ENCODE results near the gene SGTA.

The SGTA gene

GRCh38 chr19:2732157-2732725 is 50.8 kb downstream of the SGTA start:
- Histone ChIP-seq H3K27ac (ENCODE audit: low read depth, low read length) (no peak overlapping the region), H3K9me3 (ENCODE audit: insufficient read depth, low read length) (no peaks in the 10 kb centered on the region), H3K9me2 (replicated peaks; ENCODE audit: insufficient read depth, low read length) (no peaks in the 10 kb centered on the region), H2AFZ (ENCODE audit: low read depth, low read length, severe bottlenecking) (no peak overlapping the region), H3K27me3 (ENCODE audit: low read length) (no peaks in the 10 kb centered on the region), H3F3A (ENCODE audit: insufficient read depth) (no peaks in the 10 kb centered on the region), H3K36me3 (ENCODE audit: low read length) (0 out of 2 replicates have a peak, but pooled peaks cover 3% of the 10 kb centered on the region), H3K9ac (ENCODE audit: low read length) (no peak overlapping the region), H4K20me1 (ENCODE audit: low read depth, low read length) (no peaks in the 10 kb centered on the region), H3K79me2 (ENCODE audit: insufficient read depth, low read length) (no peaks in the 10 kb centered on the region), H3K4me3 (ENCODE audit: insufficient read depth, low read length, poor library complexity, severe bottlenecking) (no peak overlapping the region), H3K4me2 (ENCODE audit: low read depth, low read length, poor library complexity, severe bottlenecking) (no peak overlapping the region)
- no peak for TF ChIP-seq CTCF (IDR thresholded peaks at IDR 0.05; ENCODE audit: insufficient read depth, low read length, poor library complexity, severe bottlenecking)
- TF ChIP-seq EZH2phosphoT487 (conservative IDR thresholded peaks at IDR 0.05; ENCODE audit: low read length) = no peak

- Histone ChIP-seq H3K36me3 (ENCODE audit: low read length) (no peaks in the 10 kb centered on the region), H3K9ac (ENCODE audit: low read length) (no peak overlapping the region), H3F3A (ENCODE audit: insufficient read depth) (no peaks in the 10 kb centered on the region), H3K27ac (ENCODE audit: low read depth, low read length) (no peak overlapping the region), H4K20me1 (ENCODE audit: low read depth, low read length) (no peaks in the 10 kb centered on the region), H3K27me3 (ENCODE audit: low read length) (no peaks in the 10 kb centered on the region), H3K9me3 (ENCODE audit: insufficient read depth, low read length) (no peaks in the 10 kb centered on the region), H2AFZ (ENCODE audit: low read depth, low read length, severe bottlenecking) (no peak overlapping the region), H3K9me2 (replicated peaks; ENCODE audit: insufficient read depth, low read length) (no peaks in the 10 kb centered on the region), H3K4me3 (ENCODE audit: insufficient read depth, low read length, poor library complexity, severe bottlenecking) (no peak overlapping the region), H3K79me2 (ENCODE audit: insufficient read depth, low read length) (no peaks in the 10 kb centered on the region), H3K4me2 (ENCODE audit: low read depth, low read length, poor library complexity, severe bottlenecking) (no peak overlapping the region)
- TF ChIP-seq CTCF (IDR thresholded peaks at IDR 0.05; ENCODE audit: insufficient read depth, low read length, poor library complexity, severe bottlenecking) (no peak), EZH2phosphoT487 (conservative IDR thresholded peaks at IDR 0.05; ENCODE audit: low read length) (no peak)
Measured at GRCh38 chr19:2731181-2731995, 51.7 kb downstream of the SGTA start.

GRCh38 chr19:2729943-2730818 is 52.9 kb downstream of the SGTA start:
- no peak overlapping the region for H3K4me2 ChIP-seq (ENCODE audit: low read depth, low read length, poor library complexity, severe bottlenecking)
- no peak overlapping the region for H2AFZ ChIP-seq (ENCODE audit: low read depth, low read length, severe bottlenecking)
- no peaks in the 10 kb centered on the region for H3F3A ChIP-seq (ENCODE audit: insufficient read depth)
- no peaks in the 10 kb centered on the region for H3K79me2 ChIP-seq (ENCODE audit: insufficient read depth, low read length)
- no peak overlapping the region for H3K27ac ChIP-seq (ENCODE audit: low read depth, low read length)
- H3K9ac ChIP-seq (ENCODE audit: low read length) = no peak overlapping the region
- no peaks in the 10 kb centered on the region for H4K20me1 ChIP-seq (ENCODE audit: low read depth, low read length)
- TF ChIP-seq CTCF (IDR thresholded peaks at IDR 0.05; ENCODE audit: insufficient read depth, low read length, poor library complexity, severe bottlenecking) = no peak
- no peak for TF ChIP-seq EZH2phosphoT487 (conservative IDR thresholded peaks at IDR 0.05; ENCODE audit: low read length)
- H3K9me2 ChIP-seq (replicated peaks; ENCODE audit: insufficient read depth, low read length) = no peaks in the 10 kb centered on the region
- H3K27me3 ChIP-seq (ENCODE audit: low read length) = no peaks in the 10 kb centered on the region
- no peaks in the 10 kb centered on the region for H3K36me3 ChIP-seq (ENCODE audit: low read length)
- no peak overlapping the region for H3K4me3 ChIP-seq (ENCODE audit: insufficient read depth, low read length, poor library complexity, severe bottlenecking)
- no peaks in the 10 kb centered on the region for H3K9me3 ChIP-seq (ENCODE audit: insufficient read depth, low read length)

Data from SU-DHL-6 (cell line).